ENCODE results near the gene CASP2.

CASP2 gene

GRCh38 chr7:143242306-143242705 is 45.8 kb upstream of the CASP2 start:
- TF ChIP-seq EZH2 (IDR thresholded peaks at IDR 0.05; ENCODE audit: borderline replicate concordance, low read length) (no peak), CTCF (IDR thresholded peaks at IDR 0.05; ENCODE audit: low read length) (no peak)
- no peak overlapping the region for H3K9ac ChIP-seq (ENCODE audit: low read length)
- no peaks in the 10 kb centered on the region for H3F3A ChIP-seq (ENCODE audit: insufficient read depth, low read length)
- H4K20me1 ChIP-seq (ENCODE audit: insufficient read depth, low read length): no peaks in the 10 kb centered on the region
- no peaks in the 10 kb centered on the region for H3K36me3 ChIP-seq (ENCODE audit: insufficient read depth, low read length)
- H3K27me3 ChIP-seq (ENCODE audit: insufficient read depth, low read length): no peaks in the 10 kb centered on the region
- H3K9me2 ChIP-seq (ENCODE audit: low read depth, low read length): no peaks in the 10 kb centered on the region
- H3K4me3 ChIP-seq (ENCODE audit: low read depth, low read length, poor library complexity, severe bottlenecking): no peak overlapping the region
- no peaks in the 10 kb centered on the region for H3K9me3 ChIP-seq (ENCODE audit: low read length)
- H2AFZ ChIP-seq (ENCODE audit: low read length): no peak overlapping the region
- H3K27ac ChIP-seq (ENCODE audit: low read depth, low read length, poor library complexity, severe bottlenecking): no peak overlapping the region
- H3K4me2 ChIP-seq (ENCODE audit: low read length): no peak overlapping the region
- H3K4me1 ChIP-seq (ENCODE audit: insufficient read depth, low read length, severe bottlenecking): no peaks in the 10 kb centered on the region
- no peaks in the 10 kb centered on the region for H3K79me2 ChIP-seq (ENCODE audit: insufficient read depth, low read length)

- Histone ChIP-seq H3K79me2 (ENCODE audit: insufficient read depth, low read length) (no peaks in the 10 kb centered on the region), H2AFZ (ENCODE audit: low read length) (no peak overlapping the region), H3K4me2 (ENCODE audit: low read length) (no peak overlapping the region), H3K36me3 (ENCODE audit: insufficient read depth, low read length) (no peaks in the 10 kb centered on the region), H3K9ac (ENCODE audit: low read length) (no peak overlapping the region), H3K27me3 (ENCODE audit: insufficient read depth, low read length) (no peaks in the 10 kb centered on the region), H3K27ac (ENCODE audit: low read depth, low read length, poor library complexity, severe bottlenecking) (no peak overlapping the region), H3K9me2 (ENCODE audit: low read depth, low read length) (no peaks in the 10 kb centered on the region), H3K4me3 (ENCODE audit: low read depth, low read length, poor library complexity, severe bottlenecking) (no peak overlapping the region), H3K9me3 (ENCODE audit: low read length) (no peaks in the 10 kb centered on the region), H3F3A (ENCODE audit: insufficient read depth, low read length) (no peaks in the 10 kb centered on the region), H4K20me1 (ENCODE audit: insufficient read depth, low read length) (no peaks in the 10 kb centered on the region), H3K4me1 (ENCODE audit: insufficient read depth, low read length, severe bottlenecking) (no peaks in the 10 kb centered on the region)
- TF ChIP-seq CTCF (IDR thresholded peaks at IDR 0.05; ENCODE audit: low read length): no peak
- TF ChIP-seq EZH2 (IDR thresholded peaks at IDR 0.05; ENCODE audit: borderline replicate concordance, low read length): no peak
Observed at GRCh38 chr7:143243111-143243510, 45.0 kb upstream of the CASP2 start.

- H3K9me3 ChIP-seq (ENCODE audit: low read length): no peaks in the 10 kb centered on the region
- no peaks in the 10 kb centered on the region for H3K4me1 ChIP-seq (ENCODE audit: insufficient read depth, low read length, severe bottlenecking)
- no peaks in the 10 kb centered on the region for H3K27me3 ChIP-seq (ENCODE audit: insufficient read depth, low read length)
- TF ChIP-seq EZH2 (IDR thresholded peaks at IDR 0.05; ENCODE audit: borderline replicate concordance, low read length): no peak
- no peak for TF ChIP-seq CTCF (IDR thresholded peaks at IDR 0.05; ENCODE audit: low read length)
- H3K9me2 ChIP-seq (ENCODE audit: low read depth, low read length): no peaks in the 10 kb centered on the region
- no peaks in the 10 kb centered on the region for H3F3A ChIP-seq (ENCODE audit: insufficient read depth, low read length)
- no peaks in the 10 kb centered on the region for H3K79me2 ChIP-seq (ENCODE audit: insufficient read depth, low read length)
- H3K4me3 ChIP-seq (ENCODE audit: low read depth, low read length, poor library complexity, severe bottlenecking): no peak overlapping the region
- H3K4me2 ChIP-seq (ENCODE audit: low read length): no peak overlapping the region
- H4K20me1 ChIP-seq (ENCODE audit: insufficient read depth, low read length): no peaks in the 10 kb centered on the region
- no peaks in the 10 kb centered on the region for H3K36me3 ChIP-seq (ENCODE audit: insufficient read depth, low read length)
- H3K27ac ChIP-seq (ENCODE audit: low read depth, low read length, poor library complexity, severe bottlenecking): no peak overlapping the region
- no peak overlapping the region for H3K9ac ChIP-seq (ENCODE audit: low read length)
- H2AFZ ChIP-seq (ENCODE audit: low read length): no peak overlapping the region
Observed at GRCh38 chr7:143243614-143244013, 44.5 kb upstream of the CASP2 start.
